Left lung (tissue), 10 donors: ENCODE results near the gene PFN3. TPM values are rescaled to one million over a fixed set of nuclear protein-coding genes. Genes with fewer than 3 reads are reported as not detected.

ENCODE experiments used
- ATAC-seq: fragments of 200-7000 bp; cut with Tn5 transposase; one replicate; pipeline ENCODE4 v1.9.1; 2020; ENCODE audit warnings: moderate library complexity
- DNase-seq, 4 donors: peaks; one replicate each; pipeline ENCODE4 v3.0.0-alpha.2; 2013 to 2020
- H3K27ac ChIP-seq, 2 donors: fragments of 200-600 bp; sonication (generic) in 1 of 2; one replicate each; pipeline versions ENCODE4 v1.5.0 to v1.8.0; 2020 to 2021
- H3K27me3 ChIP-seq, 2 donors: fragments of 200-600 bp; sonication (generic) in 1 of 2; one replicate each; pipeline versions ENCODE4 v1.5.0 to v1.8.0; 2020 to 2021
- H3K36me3 ChIP-seq, 2 donors: fragments of 200-600 bp; sonication (generic) in 1 of 2; one replicate each; pipeline versions ENCODE4 v1.5.0 to v1.8.0; 2020 to 2021
- H3K4me1 ChIP-seq, 2 donors: fragments of 200-600 bp; one replicate each; pipeline ENCODE4 v1.8.0; 2021
- H3K4me3 ChIP-seq, 2 donors: fragments of 200-600 bp; sonication (generic) in 1 of 2; one replicate each; pipeline versions ENCODE4 v1.5.0 to v1.8.0; 2020 to 2021; ENCODE audit warnings: mild to moderate bottlenecking in 1 of 2
- H3K9me3 ChIP-seq, 2 donors: fragments of 200-600 bp; sonication (generic) in 1 of 2; one replicate each; pipeline versions ENCODE4 v1.5.0 to v1.8.0; 2020 to 2021
- CTCF ChIP-seq, 2 donors: fragments of 200-600 bp; sonication (generic) in 1 of 2; IDR thresholded peaks; one replicate each; pipeline versions ENCODE4 v1.5.0 to v1.8.0; 2021; ENCODE audit warnings: antibody characterized with exemption in 2 of 2
- intact Hi-C, 2 donors: fragments of 100-400 bp; cut with DNase I; formaldehyde crosslinking; loops; one replicate each; pipeline versions ENCODE4 v1.11.2 to v1.14.2; 2022
- polyA plus RNA-seq, 6 donors: library from polyadenylated mRNA; unstranded; fragments of 120-200 nt; gene quantifications; one replicate each; pipeline ENCODE4 v1.2.1, GENCODE V29; 2013; ENCODE audit not compliant: insufficient read length in 6 of 6
- total RNA-seq, 2 donors: library from RNA; stranded (reverse); fragmentation: NEBNext Ultra II Directional; extraction: Animal tissue kit (Norgen Biotek cat#: 25700); gene quantifications; one replicate each; pipeline ENCODE4 v1.2.1, GENCODE V29; 2021
- donor health status: DM: no; HTN: yes; CAD: no.
- donor health status: DM: no; HTN: no; CAD: no.

PFN3 gene
- total and polyA plus RNA-seq, 8 donors = not detected

- Histone ChIP-seq H3K4me1 (peaks cover 11 to 45% of the 10 kb centered on the region in 2 donors), H3K27me3 (no peaks in the 10 kb centered on the region), H3K27ac (peak overlapping the region in 1 of 2 donors; percentile 77), H3K9me3 (no peaks in the 10 kb centered on the region), H3K36me3 (peaks cover 0 to 24% of the 10 kb centered on the region in 2 donors), H3K4me3 (peak overlapping the region in 1 of 2 donors; percentile 37)
- ATAC-seq (no peak), DNase-seq (no peak)
- intact Hi-C loops = no loop called here
- no peak for TF ChIP-seq CTCF (IDR thresholded peaks at IDR 0.05)
Observed at GRCh38 chr5:177372034-177372896, 28.2 kb downstream of the PFN3 start.

GRCh38 chr5:177371120-177372033 is 29.1 kb downstream of the PFN3 start:
- DNase-seq = no peak
- H3K4me3 ChIP-seq = peak overlapping the region; percentile 37 to 43
- no peak for ATAC-seq
- H3K9me3 ChIP-seq = no peaks in the 10 kb centered on the region
- TF ChIP-seq CTCF (IDR thresholded peaks at IDR 0.05) = no peak
- H3K27ac ChIP-seq = peak overlapping the region in 1 of 2 donors; percentile 77
- H3K4me1 ChIP-seq = peaks cover 15 to 50% of the 10 kb centered on the region in 2 donors
- H3K27me3 ChIP-seq = no peaks in the 10 kb centered on the region
- peaks cover 0 to 31% of the 10 kb centered on the region in 2 donors for H3K36me3 ChIP-seq
- intact Hi-C loops = no loop called here

GRCh38 chr5:177370488-177371119 is 29.9 kb downstream of the PFN3 start:
- peak in 3 of 4 donors; percentile 88 to 90 (median 88) for DNase-seq
- Histone ChIP-seq H3K27ac (peak overlapping the region in 1 of 2 donors; percentile 77), H3K9me3 (no peaks in the 10 kb centered on the region), H3K4me3 (peak overlapping the region; percentile 37 to 43), H3K27me3 (no peaks in the 10 kb centered on the region), H3K4me1 (peaks cover 20 to 55% of the 10 kb centered on the region in 2 donors), H3K36me3 (peaks cover 0 to 31% of the 10 kb centered on the region in 2 donors)
- intact Hi-C loops = no loop called here
- peak; percentile 81 for ATAC-seq
- no peak for TF ChIP-seq CTCF (IDR thresholded peaks at IDR 0.05)

GRCh38 chr5:177369645-177370440 is 30.6 kb downstream of the PFN3 start:
- H3K4me1 ChIP-seq = peaks cover 20 to 57% of the 10 kb centered on the region in 2 donors

More at GRCh38 chr5:177369645-177370440, 30.6 kb downstream of the PFN3 start:
- no peak for TF ChIP-seq CTCF (IDR thresholded peaks at IDR 0.05)
- peaks cover 0 to 31% of the 10 kb centered on the region in 2 donors for H3K36me3 ChIP-seq
- H3K4me3 ChIP-seq = no peak overlapping the region
- ATAC-seq (no peak), DNase-seq (peak in 1 of 4 donors; percentile 50)
- no peaks in the 10 kb centered on the region for H3K27me3 ChIP-seq
- intact Hi-C loops = no loop called here
- H3K9me3 ChIP-seq = no peaks in the 10 kb centered on the region
- H3K27ac ChIP-seq = peak overlapping the region in 1 of 2 donors; percentile 77
